Measurements from ENCODE around the gene AHCYL2. TPM values are rescaled to one million over a fixed set of nuclear protein-coding genes. Genes with fewer than 3 reads are reported as not detected.

The AHCYL2 gene
- total RNA-seq, 2 donors from 2014 or later: 13.4 to 16.6 TPM

DNA sequence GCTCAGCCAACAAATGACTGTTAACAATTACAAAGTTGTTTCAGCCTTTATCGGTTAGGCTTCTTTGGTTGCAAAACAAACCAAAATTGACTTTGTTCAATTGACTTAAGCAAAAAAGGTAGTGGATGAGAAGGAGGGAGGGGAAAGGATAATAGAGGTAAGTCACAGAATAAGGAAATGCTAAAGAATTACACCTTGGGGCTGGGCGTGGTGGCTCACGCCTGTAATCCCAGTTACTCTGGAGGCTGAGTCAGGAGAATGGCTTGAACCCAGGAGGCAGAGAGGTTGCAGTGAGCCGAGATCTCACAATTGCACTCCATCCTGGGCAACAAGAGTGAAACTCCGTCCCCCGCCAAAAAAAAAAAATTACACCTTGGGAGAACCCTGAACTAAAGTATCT lies 41.4 kb downstream of the AHCYL2 start:
- Mint-ChIP-seq H3K27ac (no peak overlapping the region), H3K4me3 (no peak overlapping the region), H3K4me1 (peaks cover 17% of the 10 kb centered on the region), H3K27me3 (no peaks in the 10 kb centered on the region), H3K36me3 (ENCODE audit: low read depth) (peaks cover 4% of the 10 kb centered on the region)
- no peak for DNase-seq
- no peak for ATAC-seq
- H3K9me3 ChIP-seq (ENCODE audit: control insufficient read depth, low read length, poor library complexity, severe bottlenecking): no peaks in the 10 kb centered on the region

DNA sequence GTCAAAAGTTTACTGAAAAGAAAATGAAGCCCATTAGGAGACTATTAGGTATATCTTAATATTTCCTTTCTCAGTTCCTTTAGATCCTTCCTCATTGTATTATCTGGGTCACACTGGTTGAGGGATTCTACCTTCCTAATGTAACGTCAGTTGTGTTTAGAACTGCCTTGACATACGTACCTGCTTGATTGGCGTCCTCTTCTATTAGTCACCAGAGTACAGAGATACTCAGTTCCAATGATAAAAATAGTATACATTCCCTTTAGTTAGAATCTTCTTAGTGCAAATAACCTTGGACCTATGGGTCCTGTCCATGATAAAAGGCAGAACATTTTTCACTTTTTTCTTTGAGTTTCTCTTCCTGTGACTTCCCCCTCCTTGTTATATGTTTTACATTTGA lies 45.2 kb downstream of the AHCYL2 start:
- no peaks in the 10 kb centered on the region for H3K27me3 Mint-ChIP-seq
- ATAC-seq: no peak
- no peaks in the 10 kb centered on the region for H3K9me3 ChIP-seq (ENCODE audit: control insufficient read depth, low read length, poor library complexity, severe bottlenecking)
- H3K4me1 Mint-ChIP-seq: peaks cover 8% of the 10 kb centered on the region
- peaks cover 2% of the 10 kb centered on the region for H3K36me3 Mint-ChIP-seq (ENCODE audit: low read depth)
- no peak overlapping the region for H3K27ac Mint-ChIP-seq
- DNase-seq: no peak
- H3K4me3 Mint-ChIP-seq: no peak overlapping the region

DNA sequence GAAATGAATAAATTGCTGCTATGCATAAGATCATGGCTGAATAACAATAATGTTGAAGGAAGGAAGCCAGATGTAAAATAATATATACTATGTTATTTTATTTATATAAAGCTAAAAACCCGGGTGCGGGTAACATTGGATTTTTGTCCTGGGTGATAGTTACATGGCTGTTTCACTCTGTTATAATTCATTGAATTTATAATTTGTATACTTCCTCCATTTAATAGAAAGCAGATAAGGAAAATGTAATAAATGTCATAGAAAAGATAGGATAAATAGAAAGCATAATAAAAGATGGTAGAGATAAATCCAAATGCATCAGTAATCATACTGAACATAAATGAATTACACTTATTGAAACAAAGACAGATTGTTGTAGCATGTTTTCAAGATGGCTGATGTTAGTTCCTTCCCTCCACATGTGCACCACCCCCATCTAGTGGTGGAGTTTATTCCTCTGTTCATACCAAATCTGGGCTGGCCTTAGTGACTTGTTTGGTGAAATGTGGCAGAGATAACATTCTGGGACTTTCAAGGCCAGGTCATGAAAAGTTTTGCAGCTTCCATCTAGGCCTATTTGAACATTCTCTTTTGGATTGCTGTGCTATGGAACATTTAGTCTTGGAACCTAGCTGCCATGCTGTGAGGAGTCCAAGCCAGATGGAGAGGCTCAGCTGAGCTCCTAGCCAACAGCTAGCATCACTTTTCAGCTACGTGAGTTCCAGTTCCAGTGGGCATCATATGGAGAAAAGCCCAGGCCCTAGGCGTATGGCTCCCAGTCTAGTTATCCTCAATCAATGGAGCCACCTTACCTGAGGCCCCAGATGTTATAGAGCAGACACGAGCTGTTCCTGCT lies 46.9 kb downstream of the AHCYL2 start:
- Mint-ChIP-seq H3K4me1 (peaks cover 8% of the 10 kb centered on the region), H3K27ac (no peak overlapping the region), H3K4me3 (no peak overlapping the region), H3K27me3 (no peaks in the 10 kb centered on the region), H3K36me3 (ENCODE audit: low read depth) (peaks cover 2% of the 10 kb centered on the region)
- DNase-seq (peak; percentile 15 to 60 (median 27)), ATAC-seq (peak; percentile 97)
- no peaks in the 10 kb centered on the region for H3K9me3 ChIP-seq (ENCODE audit: control insufficient read depth, low read length, poor library complexity, severe bottlenecking)

DNA sequence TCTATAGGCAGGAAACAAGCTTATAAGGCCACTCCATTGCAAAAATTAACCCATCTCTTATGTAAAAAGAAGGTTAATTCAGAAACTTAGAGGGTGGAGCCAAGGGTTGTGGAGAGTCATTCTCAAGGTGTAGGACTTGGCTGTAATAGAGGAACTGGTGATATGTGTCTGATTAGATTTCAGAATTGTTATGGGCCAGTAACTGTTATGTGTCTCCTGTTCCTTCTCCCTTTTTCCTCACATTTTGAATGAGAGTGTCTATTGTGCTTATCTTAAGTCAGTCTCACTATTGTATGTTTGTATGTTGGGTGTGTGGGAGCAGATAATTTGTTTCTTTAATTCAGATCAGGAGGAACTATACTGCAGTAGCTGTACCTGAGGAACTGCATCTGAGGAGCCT lies 49.1 kb downstream of the AHCYL2 start:
- no peaks in the 10 kb centered on the region for H3K9me3 ChIP-seq (ENCODE audit: control insufficient read depth, low read length, poor library complexity, severe bottlenecking)
- ATAC-seq (no peak), DNase-seq (no peak)
- Mint-ChIP-seq H3K27ac (no peak overlapping the region), H3K36me3 (ENCODE audit: low read depth) (no peaks in the 10 kb centered on the region), H3K27me3 (no peaks in the 10 kb centered on the region), H3K4me3 (no peak overlapping the region), H3K4me1 (peaks cover 6% of the 10 kb centered on the region)

DNA sequence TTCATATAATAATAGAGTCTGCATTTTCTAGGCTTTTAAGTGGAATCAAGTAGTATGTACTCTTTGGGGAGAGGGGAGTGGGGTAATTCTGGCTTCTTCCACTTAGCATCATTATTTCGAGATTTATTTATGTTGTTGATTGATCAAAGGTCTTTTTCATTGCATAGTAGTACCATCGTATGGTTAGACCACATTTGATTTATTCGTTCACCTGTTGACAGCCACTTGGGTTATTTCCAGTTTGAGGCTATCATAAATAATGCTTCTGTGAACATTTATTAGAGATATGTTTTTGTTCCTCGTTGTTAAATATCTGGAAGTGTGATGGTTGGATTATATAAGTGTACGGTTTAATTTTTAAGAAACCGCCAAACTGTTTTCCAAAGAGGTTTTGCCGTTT lies 52.8 kb downstream of the AHCYL2 start:
- Mint-ChIP-seq H3K4me3 (no peak overlapping the region), H3K27ac (no peak overlapping the region), H3K4me1 (peaks cover 3% of the 10 kb centered on the region), H3K27me3 (no peaks in the 10 kb centered on the region), H3K36me3 (ENCODE audit: low read depth) (peaks cover 4% of the 10 kb centered on the region)
- ATAC-seq: no peak
- DNase-seq: no peak
- no peaks in the 10 kb centered on the region for H3K9me3 ChIP-seq (ENCODE audit: control insufficient read depth, low read length, poor library complexity, severe bottlenecking)

DNA sequence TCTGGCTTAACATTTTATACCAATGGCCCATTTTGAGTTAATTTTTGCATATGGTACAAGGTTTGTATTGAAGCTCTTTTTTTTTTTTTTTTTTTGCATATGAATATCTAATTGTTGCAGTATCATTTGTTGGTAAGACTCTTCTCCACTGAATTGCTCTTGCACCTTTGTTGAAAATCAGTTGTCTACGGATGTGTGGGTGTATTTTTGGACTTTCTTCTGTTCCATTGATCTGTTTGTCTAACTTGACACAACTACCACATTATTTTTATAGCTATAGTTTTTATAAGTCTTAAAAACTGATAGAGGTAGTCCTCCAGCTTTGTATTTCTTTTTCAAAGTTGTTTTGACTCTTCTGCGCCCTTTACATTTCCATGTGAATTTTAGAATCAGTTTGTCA lies 53.9 kb downstream of the AHCYL2 start:
- Mint-ChIP-seq H3K27ac (no peak overlapping the region), H3K4me3 (no peak overlapping the region), H3K4me1 (peaks cover 6% of the 10 kb centered on the region), H3K27me3 (no peaks in the 10 kb centered on the region), H3K36me3 (ENCODE audit: low read depth) (peaks cover 4% of the 10 kb centered on the region)
- no peak for ATAC-seq
- no peak for DNase-seq
- no peaks in the 10 kb centered on the region for H3K9me3 ChIP-seq (ENCODE audit: control insufficient read depth, low read length, poor library complexity, severe bottlenecking)

DNA sequence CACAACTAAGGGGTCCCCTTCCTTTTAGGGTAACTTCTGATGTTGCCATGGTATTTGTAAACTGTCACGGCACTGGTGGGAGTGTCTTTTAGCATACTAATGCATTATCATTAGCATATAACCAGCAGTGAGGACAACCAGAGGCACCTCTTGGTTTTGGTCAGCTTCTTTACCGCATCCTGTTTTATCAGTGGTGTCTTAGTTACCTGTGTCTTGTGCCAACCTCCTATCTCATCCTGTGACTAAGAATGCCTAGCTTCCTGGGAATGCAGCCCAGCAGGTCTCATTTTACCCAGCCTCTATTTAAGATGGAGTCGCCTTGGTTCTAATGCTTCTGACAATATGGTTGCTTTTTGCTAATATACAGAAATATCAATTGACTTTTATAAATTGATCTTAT lies 54.9 kb downstream of the AHCYL2 start:
- no peak for ATAC-seq
- Mint-ChIP-seq H3K4me3 (no peak overlapping the region), H3K27ac (no peak overlapping the region), H3K4me1 (peaks cover 8% of the 10 kb centered on the region), H3K27me3 (no peaks in the 10 kb centered on the region), H3K36me3 (ENCODE audit: low read depth) (peaks cover 4% of the 10 kb centered on the region)
- H3K9me3 ChIP-seq (ENCODE audit: control insufficient read depth, low read length, poor library complexity, severe bottlenecking): no peaks in the 10 kb centered on the region
- DNase-seq: no peak

DNA sequence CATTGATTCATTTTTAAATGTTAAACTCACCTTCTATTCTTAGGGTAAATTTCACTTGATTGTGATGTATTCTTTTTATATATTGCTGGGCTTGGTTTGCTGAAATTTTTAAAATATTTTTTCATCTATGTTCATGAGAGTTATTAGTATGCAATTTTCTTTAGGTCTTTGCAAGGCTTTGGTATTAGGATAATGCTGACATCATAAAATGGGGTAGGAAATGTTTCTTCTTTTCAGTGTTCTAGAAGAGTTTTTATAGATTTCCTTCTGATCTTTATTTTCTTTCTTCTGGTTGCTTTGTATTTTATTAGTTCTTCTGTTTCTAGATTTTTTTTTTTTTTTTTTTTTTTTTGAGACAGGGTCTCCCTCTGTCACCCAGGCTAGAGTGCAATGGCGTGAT lies 56.3 kb downstream of the AHCYL2 start:
- Mint-ChIP-seq H3K4me3 (no peak overlapping the region), H3K27ac (no peak overlapping the region), H3K36me3 (ENCODE audit: low read depth) (peaks cover 4% of the 10 kb centered on the region), H3K4me1 (peaks cover 10% of the 10 kb centered on the region), H3K27me3 (no peaks in the 10 kb centered on the region)
- no peak for DNase-seq
- ATAC-seq: no peak
- H3K9me3 ChIP-seq (ENCODE audit: control insufficient read depth, low read length, poor library complexity, severe bottlenecking): no peaks in the 10 kb centered on the region

DNA sequence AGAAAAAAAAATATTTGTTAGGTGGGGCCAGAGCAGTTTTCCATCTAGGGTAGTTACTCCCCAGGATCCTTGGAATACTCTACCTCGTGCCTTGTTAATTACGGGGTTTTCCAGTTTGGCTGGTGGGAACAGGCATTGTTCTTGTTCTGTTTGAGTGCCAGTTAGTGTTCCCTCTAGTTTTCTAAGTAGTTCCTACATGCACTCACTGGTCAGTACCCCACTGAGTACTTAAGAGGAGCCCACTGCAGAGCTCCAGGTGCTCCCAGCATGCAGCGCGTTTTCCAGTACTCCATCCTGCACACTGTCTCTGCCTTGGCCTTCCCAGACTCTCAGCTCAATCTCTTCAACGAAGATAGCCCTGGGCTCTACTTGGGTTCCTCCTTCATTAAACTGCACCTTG lies 58.0 kb downstream of the AHCYL2 start:
- ATAC-seq: no peak
- Mint-ChIP-seq H3K27ac (no peak overlapping the region), H3K4me1 (peaks cover 10% of the 10 kb centered on the region), H3K4me3 (no peak overlapping the region), H3K27me3 (no peaks in the 10 kb centered on the region), H3K36me3 (ENCODE audit: low read depth) (peaks cover 4% of the 10 kb centered on the region)
- H3K9me3 ChIP-seq (ENCODE audit: control insufficient read depth, low read length, poor library complexity, severe bottlenecking): no peaks in the 10 kb centered on the region
- DNase-seq: no peak

DNA sequence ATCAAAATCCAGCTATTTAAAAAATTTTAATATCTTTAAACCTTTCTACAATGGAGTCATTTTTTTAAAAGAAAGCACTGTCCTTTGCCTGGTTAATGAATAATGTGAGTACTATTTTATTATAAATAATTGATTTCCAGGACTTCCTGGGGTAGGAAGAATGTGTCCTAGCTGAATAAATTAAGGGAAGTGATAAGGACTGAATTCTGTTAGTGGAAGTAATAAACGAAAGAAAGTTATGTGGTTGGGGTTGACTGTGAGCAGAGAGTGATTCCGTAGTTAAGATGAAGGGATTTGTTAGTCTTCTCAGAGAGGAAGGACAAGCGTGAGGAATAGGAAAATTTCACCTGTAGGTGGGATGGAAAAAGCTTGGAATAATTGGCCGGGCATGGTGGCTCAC lies 59.1 kb downstream of the AHCYL2 start:
- DNase-seq (no peak), ATAC-seq (no peak)
- Mint-ChIP-seq H3K27ac (no peak overlapping the region), H3K27me3 (no peaks in the 10 kb centered on the region), H3K36me3 (ENCODE audit: low read depth) (peaks cover 4% of the 10 kb centered on the region), H3K4me3 (no peak overlapping the region), H3K4me1 (peaks cover 7% of the 10 kb centered on the region)
- no peaks in the 10 kb centered on the region for H3K9me3 ChIP-seq (ENCODE audit: control insufficient read depth, low read length, poor library complexity, severe bottlenecking)

DNA sequence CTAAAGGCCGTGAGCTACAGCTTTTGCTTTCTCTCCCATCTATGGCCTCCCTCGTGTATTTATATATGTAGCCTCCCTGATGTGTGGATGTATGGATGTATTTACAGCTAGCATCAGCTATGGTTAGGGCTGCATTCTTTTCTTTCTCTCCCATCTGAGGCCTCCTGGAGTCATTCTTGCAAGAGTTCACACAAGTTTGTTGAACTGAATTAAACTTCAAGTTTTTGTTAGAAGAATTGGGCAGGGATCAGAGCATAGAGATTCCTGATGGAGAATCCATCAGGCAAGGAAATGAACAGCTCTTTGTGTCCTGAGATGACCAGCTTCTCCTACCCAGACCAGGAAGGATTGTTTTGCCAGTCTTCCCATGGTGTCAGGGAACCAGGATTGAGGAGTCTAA lies 60.3 kb downstream of the AHCYL2 start:
- no peak overlapping the region for H3K27ac Mint-ChIP-seq
- peaks cover 7% of the 10 kb centered on the region for H3K4me1 Mint-ChIP-seq
- no peaks in the 10 kb centered on the region for H3K27me3 Mint-ChIP-seq
- H3K36me3 Mint-ChIP-seq (ENCODE audit: low read depth): peaks cover 2% of the 10 kb centered on the region
- ATAC-seq (no peak), DNase-seq (no peak)
- H3K4me3 Mint-ChIP-seq: no peak overlapping the region
- no peaks in the 10 kb centered on the region for H3K9me3 ChIP-seq (ENCODE audit: control insufficient read depth, low read length, poor library complexity, severe bottlenecking)

DNA sequence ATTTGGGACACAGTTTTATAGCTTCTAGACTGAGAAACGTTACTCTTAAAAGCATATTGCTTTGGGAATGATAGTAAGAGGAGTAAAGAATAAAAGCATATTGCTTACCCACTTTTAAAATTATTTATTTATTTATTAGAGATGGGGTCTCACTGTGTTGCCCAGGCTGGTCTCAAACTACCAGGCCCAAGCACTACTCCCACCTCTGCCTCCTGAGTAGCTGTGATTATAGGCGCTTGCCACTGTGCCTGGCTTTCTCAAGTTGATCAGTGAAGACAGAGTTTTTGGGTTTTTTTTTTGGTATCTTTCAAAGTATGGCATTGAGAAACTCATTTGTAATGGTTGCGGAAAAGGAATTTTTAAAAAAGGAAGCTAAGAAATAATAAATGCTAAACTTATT lies 68.0 kb downstream of the AHCYL2 start:
- Mint-ChIP-seq H3K27me3 (no peaks in the 10 kb centered on the region), H3K27ac (no peak overlapping the region), H3K4me1 (no peaks in the 10 kb centered on the region), H3K4me3 (no peak overlapping the region), H3K36me3 (ENCODE audit: low read depth) (no peaks in the 10 kb centered on the region)
- H3K9me3 ChIP-seq (ENCODE audit: control insufficient read depth, low read length, poor library complexity, severe bottlenecking): no peaks in the 10 kb centered on the region
- DNase-seq: no peak
- no peak for ATAC-seq

DNA sequence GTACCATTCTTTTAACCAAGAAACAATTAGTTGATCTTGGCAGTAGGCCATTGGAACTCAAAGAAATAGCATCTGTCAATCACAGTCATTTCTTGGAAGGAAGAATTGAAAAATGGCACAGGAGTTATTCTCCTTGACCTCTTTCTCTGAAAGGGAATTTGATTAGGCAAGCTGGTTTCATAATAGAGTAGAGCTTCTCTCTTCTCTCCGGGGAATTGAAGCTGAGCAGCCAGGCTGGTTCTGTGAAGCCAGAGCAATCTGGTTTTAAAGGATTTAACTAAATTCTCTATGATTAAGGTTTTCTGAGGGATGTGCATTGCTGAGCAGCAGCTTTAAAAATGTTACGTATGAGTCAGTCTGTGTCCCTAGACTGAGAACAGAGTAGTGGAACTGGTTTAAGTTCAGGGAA lies 70.2 kb downstream of the AHCYL2 start:
- H3K9me3 ChIP-seq (ENCODE audit: control insufficient read depth, low read length, poor library complexity, severe bottlenecking): no peaks in the 10 kb centered on the region
- H3K4me3 Mint-ChIP-seq: no peak overlapping the region
- no peak overlapping the region for H3K27ac Mint-ChIP-seq
- DNase-seq: no peak
- no peaks in the 10 kb centered on the region for H3K36me3 Mint-ChIP-seq (ENCODE audit: low read depth)
- no peaks in the 10 kb centered on the region for H3K4me1 Mint-ChIP-seq
- no peaks in the 10 kb centered on the region for H3K27me3 Mint-ChIP-seq
- no peak for ATAC-seq

DNA sequence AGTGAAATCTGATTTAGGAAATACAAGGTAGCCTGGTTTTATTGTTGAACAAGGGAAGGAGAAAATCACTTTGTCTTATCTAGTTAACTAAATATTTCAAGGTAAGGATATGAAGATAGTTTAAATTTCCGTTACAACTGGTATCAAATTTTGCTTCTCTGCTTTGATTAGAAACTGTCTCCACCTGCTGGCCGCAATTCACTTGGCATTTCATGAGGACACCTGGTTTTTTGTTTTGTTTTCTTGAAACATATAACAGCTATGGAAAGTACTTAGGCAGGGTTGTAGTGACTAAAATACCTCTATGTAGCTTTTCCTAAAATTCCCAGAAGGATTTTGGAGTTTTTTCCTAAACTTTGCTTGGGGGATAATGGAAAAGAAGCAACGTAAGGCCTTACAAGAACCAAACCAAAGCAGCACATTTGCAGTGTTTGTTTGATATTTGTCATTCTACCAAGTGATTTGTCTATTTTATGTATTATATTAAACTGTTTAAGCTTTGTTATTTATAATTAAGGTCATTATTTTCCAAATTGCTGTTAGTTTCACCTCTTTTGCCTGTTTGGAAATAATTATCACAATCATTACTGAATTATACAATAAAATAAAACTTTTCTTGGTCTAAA lies 73.6 kb downstream of the AHCYL2 start:
- DNase-seq (peak in 1 of 3 donors; percentile 27), ATAC-seq (no peak)
- H3K4me3 Mint-ChIP-seq: no peak overlapping the region
- H3K36me3 Mint-ChIP-seq (ENCODE audit: low read depth): peaks cover 4% of the 10 kb centered on the region
- H3K4me1 Mint-ChIP-seq: peaks cover 5% of the 10 kb centered on the region
- no peaks in the 10 kb centered on the region for H3K9me3 ChIP-seq (ENCODE audit: control insufficient read depth, low read length, poor library complexity, severe bottlenecking)
- H3K27ac Mint-ChIP-seq: no peak overlapping the region
- no peaks in the 10 kb centered on the region for H3K27me3 Mint-ChIP-seq
